ENCODE measurements around the gene TSPEAR.

Gene TSPEAR

GRCh38 chr21:44711327-44712202, at the start of gene TSPEAR:
Gene TSPEAR, minus strand, starts transcription at chr21:44711572. Its CDS starts 58 bp downstream, at chr21:44711514.
- DNase-seq (ENCODE audit: low read depth), result no peak

- no peak for DNase-seq (ENCODE audit: low read depth)
Observed at GRCh38 chr21:44760376-44760775, 49.0 kb upstream of the TSPEAR start.

- no peak for DNase-seq (ENCODE audit: low read depth)
Observed at GRCh38 chr21:44759628-44760285, 48.4 kb upstream of the TSPEAR start.

GRCh38 chr21:44758781-44759627, 47.6 kb upstream of the TSPEAR start:
- no peak for DNase-seq (ENCODE audit: low read depth)

GRCh38 chr21:44758141-44758561, 46.8 kb upstream of the TSPEAR start:
- DNase-seq (ENCODE audit: low read depth), result no peak

- no peak for DNase-seq (ENCODE audit: low read depth)
Observed at GRCh38 chr21:44757731-44758130, 46.4 kb upstream of the TSPEAR start.

- no peak for DNase-seq (ENCODE audit: low read depth)
Observed at GRCh38 chr21:44756423-44757185, 45.2 kb upstream of the TSPEAR start.

GRCh38 chr21:44755227-44755626, 43.9 kb upstream of the TSPEAR start:
- no peak for DNase-seq (ENCODE audit: low read depth)

GRCh38 chr21:44753357-44753756, 42.0 kb upstream of the TSPEAR start:
- no peak for DNase-seq (ENCODE audit: low read depth)

- DNase-seq (ENCODE audit: low read depth), result no peak
Observed at GRCh38 chr21:44752671-44753235, 41.4 kb upstream of the TSPEAR start.

GRCh38 chr21:44751799-44752636, 40.6 kb upstream of the TSPEAR start:
- DNase-seq (ENCODE audit: low read depth), result no peak

GRCh38 chr21:44751186-44751798, 39.9 kb upstream of the TSPEAR start:
- no peak for DNase-seq (ENCODE audit: low read depth)

GRCh38 chr21:44750675-44751025, 39.3 kb upstream of the TSPEAR start:
- no peak for DNase-seq (ENCODE audit: low read depth)

- DNase-seq (ENCODE audit: low read depth), result no peak
Observed at GRCh38 chr21:44749759-44750674, 38.6 kb upstream of the TSPEAR start.

- no peak for DNase-seq (ENCODE audit: low read depth)
Observed at GRCh38 chr21:44749116-44749758, 37.9 kb upstream of the TSPEAR start.

- DNase-seq (ENCODE audit: low read depth), result no peak
Observed at GRCh38 chr21:44748621-44749020, 37.2 kb upstream of the TSPEAR start.

- DNase-seq (ENCODE audit: low read depth), result no peak
Observed at GRCh38 chr21:44742418-44743153, 31.2 kb upstream of the TSPEAR start.

GRCh38 chr21:44741921-44742320, 30.5 kb upstream of the TSPEAR start:
- no peak for DNase-seq (ENCODE audit: low read depth)

Data from activated T-cell treated with anti-CD3 and anti-CD28 coated beads for 24 hours (primary cell).